HG02885 (cell line): Measurements from ENCODE around the gene FIS1.
A peak's percentile ranks its signal among the peaks of the same experiment; 100 is the strongest.
"Not testable (repeated sequence)": the region's sequence is repeated elsewhere in the genome, so short reads cannot be mapped to it uniquely, and the experiment has no call there.

Experiments used
- ATAC-seq: cut with Tn5 transposase; IDR thresholded peaks from one replicate; pipeline ENCODE4 v1.9.1; 2021; ENCODE audit warnings: mild to moderate bottlenecking; ENCODE audit not compliant: unreplicated experiment, poor library complexity

Gene FIS1

DNA sequence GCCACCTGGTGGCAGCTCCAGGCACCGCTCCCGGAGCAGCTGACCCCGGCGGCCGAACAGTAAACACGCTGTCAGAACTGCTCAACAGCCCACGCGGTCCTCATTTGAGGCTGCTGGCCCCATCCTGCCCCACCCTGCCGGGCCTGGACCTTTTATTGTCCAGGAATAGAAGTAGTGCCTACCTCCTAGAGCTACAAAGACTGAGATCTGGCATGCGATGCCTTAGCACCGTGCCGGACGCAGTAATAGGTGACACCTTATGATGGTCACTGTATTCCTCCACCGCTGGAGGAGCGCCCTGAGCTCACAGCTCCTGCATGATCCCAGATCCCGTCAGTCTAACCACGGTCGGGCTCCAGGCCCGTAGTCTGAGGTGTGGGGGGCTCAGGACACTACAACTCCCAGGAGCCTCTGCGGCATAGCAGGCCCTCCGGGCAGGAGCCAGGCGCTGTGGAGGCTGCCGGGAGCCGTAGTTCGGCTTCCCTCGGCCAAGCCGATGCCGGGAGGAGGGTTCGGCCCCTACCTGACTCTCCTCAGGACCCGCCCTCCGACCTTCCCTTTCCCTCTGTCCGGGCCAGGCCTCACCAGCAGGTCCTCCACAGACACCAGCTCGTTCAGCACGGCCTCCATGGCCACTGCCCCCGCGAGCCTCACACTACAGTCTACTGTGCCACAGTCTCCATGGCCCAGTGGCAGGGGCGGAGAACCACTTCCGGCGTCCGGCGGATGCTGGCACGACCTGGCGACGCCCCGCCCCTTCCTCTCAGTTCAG lies at the start of gene FIS1:
Gene FIS1, minus strand, starts transcription at position 707 of the 772 bp plus-strand sequence. Its CDS starts 77 bp downstream, at position 630.
- peak; percentile 93 for ATAC-seq

GRCh38 chr7:101294039-101294831 lies 49.4 kb upstream of the FIS1 start:
- no peak for ATAC-seq

- not testable (repeated sequence) for ATAC-seq
Observed at GRCh38 chr7:101293069-101294021, 48.5 kb upstream of the FIS1 start.

DNA sequence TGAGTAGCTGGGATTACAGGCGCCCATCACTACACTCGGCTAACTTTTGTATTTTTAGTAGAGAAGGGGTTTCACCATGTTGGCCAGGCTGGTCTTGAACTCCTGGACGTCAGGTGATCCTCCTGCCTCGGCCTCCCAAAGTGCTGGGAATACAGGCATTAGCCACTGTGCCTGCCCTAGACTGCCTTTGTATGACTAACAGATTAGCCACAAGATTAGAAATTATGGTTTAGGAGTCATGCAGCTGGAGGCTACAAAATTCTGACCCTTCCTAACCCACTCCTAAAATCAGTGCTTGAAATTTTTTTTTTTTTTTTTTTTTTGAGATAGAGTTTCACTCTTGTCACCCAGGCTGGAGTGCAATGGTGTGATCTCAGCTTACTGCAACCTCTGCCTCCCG lies 47.7 kb upstream of the FIS1 start:
- ATAC-seq = not testable (repeated sequence)

GRCh38 chr7:101290186-101291037 lies 45.5 kb upstream of the FIS1 start:
- ATAC-seq = not testable (repeated sequence)

DNA sequence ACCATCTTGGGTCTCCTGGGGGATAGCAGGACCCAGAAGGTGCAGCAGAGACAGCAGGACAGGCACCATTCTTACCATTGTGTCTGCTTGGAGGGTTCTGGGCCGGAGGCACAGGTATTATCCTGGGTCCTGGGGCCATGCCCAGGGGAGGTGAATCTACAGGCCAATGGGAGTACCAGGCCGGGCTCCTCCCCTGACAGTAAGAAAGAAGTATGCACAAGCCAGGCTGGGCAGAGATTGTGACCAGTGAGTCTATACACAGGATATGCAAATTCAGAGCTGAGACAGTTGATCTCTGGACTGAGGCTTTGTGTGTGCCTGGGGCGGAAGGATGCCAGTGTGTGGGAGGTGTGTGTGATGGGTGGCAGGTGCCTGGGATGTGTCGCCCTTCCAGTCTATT lies 44.8 kb upstream of the FIS1 start:
- peak; percentile 87 for ATAC-seq

- no peak for ATAC-seq
Observed at GRCh38 chr7:101288439-101288838, 43.6 kb upstream of the FIS1 start.

DNA sequence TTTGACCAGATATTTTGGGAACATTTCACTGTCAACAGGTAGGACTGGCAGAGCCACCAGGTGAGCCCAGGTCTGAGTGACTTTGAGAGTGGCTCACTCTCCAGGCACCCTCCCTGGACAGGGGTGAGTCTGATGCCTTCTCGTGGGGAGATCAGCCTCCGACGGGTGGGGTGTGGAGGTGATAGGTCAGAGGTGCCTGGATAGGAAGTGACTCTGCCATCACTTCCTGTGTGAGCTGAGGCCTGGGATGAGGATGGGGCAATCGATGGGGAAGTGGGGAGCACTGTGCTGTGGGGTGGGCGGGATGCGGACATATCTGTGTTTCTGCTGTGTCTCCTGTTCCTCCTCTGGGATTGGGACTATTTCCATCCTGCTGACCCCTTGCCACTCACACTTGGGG lies 42.2 kb upstream of the FIS1 start:
- ATAC-seq = no peak

GRCh38 chr7:101285880-101286279 lies 41.0 kb upstream of the FIS1 start:
- not testable (repeated sequence) for ATAC-seq

DNA sequence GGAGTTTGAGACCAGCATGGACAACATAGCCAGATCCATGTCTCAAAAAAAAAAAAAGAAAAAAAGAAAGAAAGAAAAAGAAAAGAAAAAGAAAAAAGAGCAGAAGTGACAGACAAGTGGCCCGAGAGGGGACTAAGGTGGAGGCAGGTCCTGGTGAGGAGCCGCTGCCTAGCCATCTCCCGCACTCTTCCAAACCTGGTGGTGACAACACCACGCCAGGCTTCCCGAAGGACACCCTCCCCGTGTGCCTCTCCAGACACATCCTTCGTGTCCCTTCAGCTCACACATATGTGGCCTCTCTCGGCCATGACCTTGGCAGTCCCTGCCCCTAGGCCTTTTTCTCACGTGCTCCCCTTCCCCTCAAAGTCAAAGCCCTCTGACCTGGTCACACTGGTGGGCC lies 40.3 kb upstream of the FIS1 start:
- ATAC-seq = no peak

- ATAC-seq = not testable (repeated sequence)
Observed at GRCh38 chr7:101280912-101281311, 36.0 kb upstream of the FIS1 start.

- no peak for ATAC-seq
Observed at GRCh38 chr7:101278461-101279292, 33.8 kb upstream of the FIS1 start.

GRCh38 chr7:101277155-101277554 lies 32.3 kb upstream of the FIS1 start:
- no peak for ATAC-seq

GRCh38 chr7:101273206-101273605 lies 28.3 kb upstream of the FIS1 start:
- no peak for ATAC-seq

DNA sequence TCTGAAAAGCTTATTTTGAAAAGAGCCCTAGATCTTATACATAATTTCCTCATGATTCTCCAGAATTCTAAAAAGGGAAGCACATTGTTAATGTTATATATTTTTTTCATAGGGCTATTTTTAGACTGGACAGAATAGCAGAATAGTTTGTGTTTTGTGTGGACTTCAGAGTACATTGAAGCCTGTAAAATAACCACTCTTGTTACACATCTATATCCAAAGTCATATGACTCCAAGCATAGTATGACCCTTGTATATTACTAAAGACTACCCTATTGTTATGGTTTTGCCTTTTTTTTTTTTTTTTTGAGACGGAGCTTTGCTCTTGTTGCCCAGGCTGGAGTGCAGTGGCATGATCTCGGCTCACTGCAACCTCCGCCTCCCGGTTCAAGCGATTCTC lies 26.1 kb upstream of the FIS1 start:
- ATAC-seq = no peak

DNA sequence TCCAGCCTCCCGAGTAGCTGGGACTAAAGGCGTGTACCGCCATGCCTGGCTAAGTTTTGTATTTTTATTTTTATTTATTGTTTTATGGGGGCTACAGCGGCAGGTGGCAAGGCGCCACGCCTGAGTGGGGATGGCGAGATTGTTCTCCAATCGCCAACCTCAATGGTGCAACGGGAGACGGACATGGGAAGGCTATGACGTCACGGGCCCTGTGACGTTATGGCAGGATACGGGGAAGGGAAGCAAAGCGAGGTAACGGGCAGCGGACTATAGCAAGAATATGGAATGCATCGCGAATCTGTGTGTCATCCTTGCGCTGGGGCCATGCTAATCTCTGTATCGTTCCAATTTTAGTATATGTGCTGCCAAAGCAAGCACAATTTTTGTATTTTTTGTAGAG lies 24.8 kb upstream of the FIS1 start:
- no peak for ATAC-seq

DNA sequence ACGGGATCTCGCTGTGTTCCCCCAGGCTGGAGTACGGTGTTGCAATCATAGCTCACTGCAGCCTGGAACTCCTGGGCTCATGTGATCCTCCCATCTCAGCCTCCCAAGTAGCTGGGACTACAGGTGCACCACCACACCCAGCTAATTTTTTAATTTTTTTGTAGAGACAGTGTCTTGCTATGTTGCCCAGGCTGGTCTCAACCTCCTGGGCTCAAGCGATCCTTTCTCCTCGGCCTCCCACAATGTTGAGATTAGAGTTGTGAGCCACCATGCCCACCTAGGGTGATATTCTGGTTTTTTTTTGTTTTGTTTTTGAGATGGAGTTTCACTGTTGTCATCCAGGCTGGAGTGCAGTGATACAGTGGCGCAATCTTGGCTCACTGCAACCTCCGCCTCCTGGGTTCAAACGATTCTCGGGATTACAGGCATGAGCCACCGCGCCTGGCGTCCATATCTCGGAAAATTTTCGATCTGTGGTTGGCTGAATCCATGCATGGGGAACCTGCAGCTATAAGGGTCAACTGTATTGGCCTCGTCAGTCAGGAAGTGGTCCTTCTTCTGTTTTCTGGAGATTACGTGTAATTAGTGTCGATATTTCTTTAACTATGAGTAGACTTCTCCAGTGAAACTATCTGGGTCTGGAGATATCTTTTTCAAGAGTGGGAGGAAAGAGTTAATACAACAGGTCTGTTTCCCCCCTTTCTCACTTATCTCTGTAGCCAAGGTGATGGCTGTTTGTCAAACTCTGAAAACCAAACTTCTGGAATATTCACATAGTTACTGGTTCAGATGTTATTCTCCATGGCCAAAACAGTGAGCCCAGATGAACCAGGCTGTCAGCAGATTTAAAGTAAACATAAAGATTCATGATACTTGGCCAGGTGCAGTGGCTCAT lies 21.0 kb upstream of the FIS1 start:
- ATAC-seq = no peak
